Neutrophil (primary cell): ENCODE data around the gene DSCAM.

Source experiments
- H3K27ac ChIP-seq: fragments of 200-600 bp; sonication (generic); 2 replicates; pipeline ENCODE4 v1.5.1; 2016; ENCODE audit warnings: mild to moderate bottlenecking, moderate library complexity
- H3K27me3 ChIP-seq: fragments of 200-600 bp; sonication (generic); 2 replicates; pipeline ENCODE4 v1.6.0; 2016; ENCODE audit warnings: mild to moderate bottlenecking
- H3K36me3 ChIP-seq: fragments of 200-600 bp; sonication (generic); 2 replicates; pipeline ENCODE4 v1.5.1; 2017
- H3K4me1 ChIP-seq, 2 experiments: fragments of 200-600 bp in 1 of 2; sonication (generic) in 1 of 2; 1 replicate in 1 of 2; 2 replicates in 1 of 2; pipeline versions ENCODE4 v1.5.1 to v1.6.1; 2013 to 2016; ENCODE audit warnings: low read depth in 1 of 2, low read length in 1 of 2, mild to moderate bottlenecking in 1 of 2, moderate library complexity in 1 of 2; ENCODE audit not compliant: control insufficient read depth in 1 of 2, insufficient read depth in 1 of 2
- H3K4me3 ChIP-seq, 2 experiments: fragments of 200-600 bp in 1 of 2; sonication (generic) in 1 of 2; 1 replicate in 1 of 2; 2 replicates in 1 of 2; pipeline ENCODE4 v1.5.1; 2013 to 2016; ENCODE audit warnings: low read depth in 1 of 2, low read length in 1 of 2, mild to moderate bottlenecking in 1 of 2, moderate library complexity in 1 of 2
- H3K9me3 ChIP-seq: fragments of 200-600 bp; sonication (generic); 2 replicates; pipeline ENCODE4 v1.5.1; 2016
- CTCF ChIP-seq: fragments of 200-600 bp; sonication (generic); IDR thresholded peaks from 2 replicates; pipeline ENCODE4 v1.5.1; 2016; ENCODE audit warnings: antibody characterized with exemption

The DSCAM gene

GRCh38 chr21:40577285-40578043 lies 269.5 kb downstream of the DSCAM start:
- H3K4me3 ChIP-seq, result no peak overlapping the region
- TF ChIP-seq CTCF, result no peak
- no peaks in the 10 kb centered on the region for H3K36me3 ChIP-seq
- no peaks in the 10 kb centered on the region for H3K4me1 ChIP-seq
- no peaks in the 10 kb centered on the region for H3K27me3 ChIP-seq
- H3K27ac ChIP-seq, result no peak overlapping the region
- H3K9me3 ChIP-seq, result no peaks in the 10 kb centered on the region

- Histone ChIP-seq H3K4me3 (no peak overlapping the region), H3K27ac (no peak overlapping the region), H3K36me3 (no peaks in the 10 kb centered on the region), H3K27me3 (no peaks in the 10 kb centered on the region), H3K9me3 (no peaks in the 10 kb centered on the region), H3K4me1 (no peaks in the 10 kb centered on the region)
- no peak for TF ChIP-seq CTCF
Observed at GRCh38 chr21:40575976-40576375, 271.0 kb downstream of the DSCAM start.

GRCh38 chr21:40569357-40569756 lies 277.6 kb downstream of the DSCAM start:
- Histone ChIP-seq H3K27me3 (no peaks in the 10 kb centered on the region), H3K27ac (no peak overlapping the region), H3K36me3 (no peaks in the 10 kb centered on the region), H3K4me1 (no peaks in the 10 kb centered on the region), H3K4me3 (no peak overlapping the region), H3K9me3 (no peaks in the 10 kb centered on the region)
- TF ChIP-seq CTCF, result no peak

GRCh38 chr21:40568807-40569206 lies 278.2 kb downstream of the DSCAM start:
- Histone ChIP-seq H3K27ac (no peak overlapping the region), H3K4me3 (no peak overlapping the region), H3K4me1 (no peaks in the 10 kb centered on the region), H3K9me3 (no peaks in the 10 kb centered on the region), H3K27me3 (no peaks in the 10 kb centered on the region), H3K36me3 (no peaks in the 10 kb centered on the region)
- no peak for TF ChIP-seq CTCF

GRCh38 chr21:40567501-40567900 lies 279.5 kb downstream of the DSCAM start:
- no peaks in the 10 kb centered on the region for H3K27me3 ChIP-seq
- no peak for TF ChIP-seq CTCF
- H3K4me1 ChIP-seq, result no peaks in the 10 kb centered on the region
- no peak overlapping the region for H3K27ac ChIP-seq
- no peak overlapping the region for H3K4me3 ChIP-seq
- H3K9me3 ChIP-seq, result no peaks in the 10 kb centered on the region
- no peaks in the 10 kb centered on the region for H3K36me3 ChIP-seq
